Activated naive CD8-positive, alpha-beta T cell (primary cell): Measurements from ENCODE around the gene MAPT.
A peak's percentile ranks its signal among the peaks of the same experiment; 100 is the strongest.

Experiments used
- H3K27ac Mint-ChIP-seq: one replicate; pipeline ENCODE4 v1.8.0; 2021; ENCODE audit warnings: mixed read lengths
- H3K27me3 Mint-ChIP-seq: one replicate; pipeline ENCODE4 v1.8.0; 2021; ENCODE audit warnings: mixed read lengths
- H3K36me3 Mint-ChIP-seq: one replicate; pipeline ENCODE4 v1.8.0; 2021; ENCODE audit warnings: mixed read lengths
- H3K4me1 Mint-ChIP-seq: one replicate; pipeline ENCODE4 v1.8.0; 2021; ENCODE audit warnings: low read depth, mixed read lengths
- H3K4me3 Mint-ChIP-seq: one replicate; pipeline ENCODE4 v1.8.0; 2021; ENCODE audit warnings: mild to moderate bottlenecking, mixed read lengths
- H3K9me3 Mint-ChIP-seq: one replicate; pipeline ENCODE4 v1.8.0; 2021; ENCODE audit warnings: low read depth, mixed read lengths

MAPT gene

GRCh38 chr17:45939395-45939794 is 45.0 kb downstream of the MAPT start:
- Mint-ChIP-seq H3K27ac (no peak overlapping the region), H3K4me1 (peaks cover 8% of the 10 kb centered on the region), H3K36me3 (peaks cover 2% of the 10 kb centered on the region), H3K4me3 (no peak overlapping the region), H3K9me3 (no peaks in the 10 kb centered on the region), H3K27me3 (peaks cover 13% of the 10 kb centered on the region)

GRCh38 chr17:45940293-45940692 is 45.9 kb downstream of the MAPT start:
- Mint-ChIP-seq H3K9me3 (no peaks in the 10 kb centered on the region), H3K27ac (no peak overlapping the region), H3K36me3 (peaks cover 2% of the 10 kb centered on the region), H3K4me3 (no peak overlapping the region), H3K27me3 (peaks cover 13% of the 10 kb centered on the region), H3K4me1 (peaks cover 8% of the 10 kb centered on the region)

- Mint-ChIP-seq H3K4me3 (no peak overlapping the region), H3K9me3 (no peaks in the 10 kb centered on the region), H3K27ac (no peak overlapping the region), H3K27me3 (peaks cover 10% of the 10 kb centered on the region), H3K4me1 (peaks cover 8% of the 10 kb centered on the region), H3K36me3 (peaks cover 2% of the 10 kb centered on the region)
These were observed 46.5 kb downstream of the MAPT start for GRCh38 chr17:45940826-45941225.

GRCh38 chr17:45941395-45941794 is 47.0 kb downstream of the MAPT start:
- Mint-ChIP-seq H3K4me1 (peaks cover 8% of the 10 kb centered on the region), H3K9me3 (no peaks in the 10 kb centered on the region), H3K36me3 (peaks cover 2% of the 10 kb centered on the region), H3K27ac (no peak overlapping the region), H3K27me3 (peaks cover 9% of the 10 kb centered on the region), H3K4me3 (no peak overlapping the region)

- peaks cover 2% of the 10 kb centered on the region for H3K36me3 Mint-ChIP-seq
- H3K4me3 Mint-ChIP-seq = no peak overlapping the region
- H3K9me3 Mint-ChIP-seq = no peaks in the 10 kb centered on the region
- peaks cover 7% of the 10 kb centered on the region for H3K27me3 Mint-ChIP-seq
- H3K27ac Mint-ChIP-seq = no peak overlapping the region
- peaks cover 8% of the 10 kb centered on the region for H3K4me1 Mint-ChIP-seq
These were observed 47.9 kb downstream of the MAPT start for GRCh38 chr17:45942284-45942683.

- Mint-ChIP-seq H3K4me3 (no peak overlapping the region), H3K4me1 (peaks cover 9% of the 10 kb centered on the region), H3K9me3 (no peaks in the 10 kb centered on the region), H3K27ac (no peak overlapping the region), H3K36me3 (peaks cover 2% of the 10 kb centered on the region), H3K27me3 (peaks cover 16% of the 10 kb centered on the region)
These were observed 52.5 kb downstream of the MAPT start for GRCh38 chr17:45946841-45947256.

- H3K36me3 Mint-ChIP-seq = peaks cover 2% of the 10 kb centered on the region
- H3K4me1 Mint-ChIP-seq = peaks cover 9% of the 10 kb centered on the region
- no peaks in the 10 kb centered on the region for H3K9me3 Mint-ChIP-seq
- H3K27me3 Mint-ChIP-seq = peaks cover 17% of the 10 kb centered on the region
- no peak overlapping the region for H3K4me3 Mint-ChIP-seq
- H3K27ac Mint-ChIP-seq = no peak overlapping the region
These were observed 54.1 kb downstream of the MAPT start for GRCh38 chr17:45948498-45948880.

- H3K27me3 Mint-ChIP-seq = peaks cover 16% of the 10 kb centered on the region
- no peak overlapping the region for H3K27ac Mint-ChIP-seq
- peaks cover 5% of the 10 kb centered on the region for H3K4me1 Mint-ChIP-seq
- H3K36me3 Mint-ChIP-seq = no peaks in the 10 kb centered on the region
- no peaks in the 10 kb centered on the region for H3K9me3 Mint-ChIP-seq
- H3K4me3 Mint-ChIP-seq = peak overlapping the region; percentile 59
These were observed 54.7 kb downstream of the MAPT start for GRCh38 chr17:45948881-45949624.

- H3K27me3 Mint-ChIP-seq = peaks cover 16% of the 10 kb centered on the region
- no peaks in the 10 kb centered on the region for H3K9me3 Mint-ChIP-seq
- no peaks in the 10 kb centered on the region for H3K36me3 Mint-ChIP-seq
- H3K4me1 Mint-ChIP-seq = peaks cover 4% of the 10 kb centered on the region
- H3K27ac Mint-ChIP-seq = no peak overlapping the region
- no peak overlapping the region for H3K4me3 Mint-ChIP-seq
These were observed 55.5 kb downstream of the MAPT start for GRCh38 chr17:45949755-45950320.

- Mint-ChIP-seq H3K27me3 (peaks cover 16% of the 10 kb centered on the region), H3K4me1 (peaks cover 4% of the 10 kb centered on the region), H3K27ac (no peak overlapping the region)
These were observed 56.5 kb downstream of the MAPT start for GRCh38 chr17:45950888-45951287.

GRCh38 chr17:45951403-45951802 is 57.0 kb downstream of the MAPT start:
- no peak overlapping the region for H3K27ac Mint-ChIP-seq
- H3K36me3 Mint-ChIP-seq = no peaks in the 10 kb centered on the region
- H3K9me3 Mint-ChIP-seq = no peaks in the 10 kb centered on the region
- H3K27me3 Mint-ChIP-seq = peaks cover 16% of the 10 kb centered on the region
- H3K4me3 Mint-ChIP-seq = no peak overlapping the region
- H3K4me1 Mint-ChIP-seq = peaks cover 4% of the 10 kb centered on the region

More at GRCh38 chr17:45950888-45951287, 56.5 kb downstream of the MAPT start:
- Mint-ChIP-seq H3K36me3 (no peaks in the 10 kb centered on the region), H3K9me3 (no peaks in the 10 kb centered on the region), H3K4me3 (no peak overlapping the region)

- H3K27me3 Mint-ChIP-seq = peaks cover 16% of the 10 kb centered on the region
- no peak overlapping the region for H3K4me3 Mint-ChIP-seq
- no peaks in the 10 kb centered on the region for H3K36me3 Mint-ChIP-seq
- no peaks in the 10 kb centered on the region for H3K9me3 Mint-ChIP-seq
- peaks cover 4% of the 10 kb centered on the region for H3K4me1 Mint-ChIP-seq
- no peak overlapping the region for H3K27ac Mint-ChIP-seq
These were observed 57.6 kb downstream of the MAPT start for GRCh38 chr17:45951941-45952340.

- peaks cover 4% of the 10 kb centered on the region for H3K4me1 Mint-ChIP-seq
- no peak overlapping the region for H3K4me3 Mint-ChIP-seq
- H3K9me3 Mint-ChIP-seq = no peaks in the 10 kb centered on the region
- peaks cover 16% of the 10 kb centered on the region for H3K27me3 Mint-ChIP-seq
- no peak overlapping the region for H3K27ac Mint-ChIP-seq
- no peaks in the 10 kb centered on the region for H3K36me3 Mint-ChIP-seq
These were observed 58.5 kb downstream of the MAPT start for GRCh38 chr17:45952814-45953320.

GRCh38 chr17:45953561-45953960 is 59.2 kb downstream of the MAPT start:
- H3K27ac Mint-ChIP-seq = no peak overlapping the region
- H3K9me3 Mint-ChIP-seq = no peaks in the 10 kb centered on the region
- H3K36me3 Mint-ChIP-seq = no peaks in the 10 kb centered on the region
- H3K27me3 Mint-ChIP-seq = peaks cover 16% of the 10 kb centered on the region
- no peak overlapping the region for H3K4me3 Mint-ChIP-seq
- H3K4me1 Mint-ChIP-seq = peaks cover 3% of the 10 kb centered on the region

- Mint-ChIP-seq H3K9me3 (no peaks in the 10 kb centered on the region), H3K36me3 (no peaks in the 10 kb centered on the region), H3K27ac (no peak overlapping the region), H3K4me3 (no peak overlapping the region), H3K4me1 (no peaks in the 10 kb centered on the region), H3K27me3 (peaks cover 9% of the 10 kb centered on the region)
These were observed 60.6 kb downstream of the MAPT start for GRCh38 chr17:45954914-45955313.
